Effector memory CD4-positive, alpha-beta T cell (primary cell): ENCODE data around the gene ARF1.

ENCODE experiments used
- DNase-seq, 3 donors: peaks; one replicate each; pipeline ENCODE4 v3.0.0-alpha.2; 2020
- H3K27ac ChIP-seq: 2 replicates; pipeline ENCODE4 v1.7.0; 2013; ENCODE audit warnings: mild to moderate bottlenecking, low read length, moderate library complexity; ENCODE audit not compliant: insufficient read depth, poor library complexity, severe bottlenecking
- H3K27me3 ChIP-seq: replicated peaks from 2 replicates; pipeline ENCODE4 v1.7.0; 2013; ENCODE audit warnings: mild to moderate bottlenecking, low read length; ENCODE audit not compliant: insufficient read depth, control insufficient read depth, poor library complexity, severe bottlenecking
- H3K36me3 ChIP-seq: 2 replicates; pipeline ENCODE4 v1.7.0; 2013; ENCODE audit warnings: mild to moderate bottlenecking, low read length, moderate library complexity; ENCODE audit not compliant: control insufficient read depth, insufficient read depth
- H3K4me1 ChIP-seq: 2 replicates; pipeline ENCODE4 v1.7.0; 2013; ENCODE audit warnings: low read length, mild to moderate bottlenecking; ENCODE audit not compliant: control insufficient read depth, insufficient read depth, poor library complexity, severe bottlenecking
- H3K4me3 ChIP-seq: 2 replicates; pipeline ENCODE4 v1.7.0; 2013; ENCODE audit warnings: low read length, low read depth, mild to moderate bottlenecking; ENCODE audit not compliant: insufficient read depth, poor library complexity, severe bottlenecking
- H3K9me3 ChIP-seq: 2 replicates; pipeline ENCODE4 v1.7.0; 2013; ENCODE audit warnings: mild to moderate bottlenecking, low read length, moderate library complexity; ENCODE audit not compliant: control insufficient read depth

ARF1 gene

DNA sequence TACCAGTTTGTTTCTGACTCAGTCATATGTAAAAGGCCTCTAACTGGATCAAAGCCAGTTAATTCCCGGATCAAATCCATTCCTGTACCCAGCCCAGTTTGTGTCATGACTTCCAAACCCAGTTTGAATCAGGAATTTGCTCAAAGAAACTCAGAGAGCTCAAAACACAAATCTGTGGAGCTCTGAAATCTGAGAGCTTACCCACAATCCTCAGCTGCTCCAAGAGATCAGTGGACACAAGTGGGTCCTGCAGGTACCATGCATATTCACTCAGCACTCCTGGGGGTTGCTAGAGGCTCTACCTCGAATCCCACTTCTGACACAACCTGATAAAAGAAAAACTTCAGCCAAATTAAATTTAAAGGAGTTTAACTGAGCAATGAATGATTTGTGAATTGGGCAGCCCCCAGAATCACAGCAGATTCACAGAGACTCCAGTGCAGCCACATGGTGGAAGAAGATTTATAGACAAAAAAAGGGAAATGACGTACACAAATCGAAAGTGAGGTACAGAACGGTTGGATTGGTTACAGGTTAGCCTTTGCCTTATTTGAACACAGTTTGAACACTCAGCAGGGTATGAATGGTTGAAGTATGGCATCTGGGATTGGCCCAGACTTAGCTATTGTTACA, 38.5 kb downstream of the ARF1 start:
- no peak overlapping the region for H3K4me3 ChIP-seq
- H3K36me3 ChIP-seq: no peaks in the 10 kb centered on the region
- H3K9me3 ChIP-seq: no peaks in the 10 kb centered on the region
- DNase-seq: no peak
- H3K27me3 ChIP-seq: no peaks in the 10 kb centered on the region
- H3K27ac ChIP-seq: no peak overlapping the region
- H3K4me1 ChIP-seq: no peaks in the 10 kb centered on the region

DNA sequence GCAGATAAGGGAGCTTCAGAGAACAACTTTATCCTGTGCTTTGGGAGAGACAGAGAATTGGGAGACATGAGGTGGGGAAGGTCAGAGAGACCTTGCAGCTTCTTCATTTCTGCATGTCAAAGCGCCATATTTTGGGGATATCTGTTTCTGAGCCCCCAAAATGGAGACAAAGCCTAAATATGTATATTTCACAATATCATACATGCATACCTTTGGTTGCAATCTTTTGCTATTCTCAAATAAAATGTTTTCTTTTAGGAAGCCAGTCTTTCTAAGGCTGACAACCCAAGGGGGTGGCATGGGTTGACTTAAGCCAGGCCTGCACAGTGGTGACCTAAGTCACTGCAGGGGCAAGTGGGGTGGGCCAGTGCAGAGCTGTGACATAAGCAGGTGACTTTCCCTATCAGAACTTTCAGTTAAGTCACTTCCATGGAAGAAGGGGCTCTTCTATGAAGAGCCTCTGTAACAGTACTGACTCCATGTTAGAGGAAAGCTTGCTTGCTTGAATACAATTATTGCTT, 40.5 kb downstream of the ARF1 start:
- Histone ChIP-seq H3K4me3 (no peak overlapping the region), H3K9me3 (no peaks in the 10 kb centered on the region), H3K4me1 (no peaks in the 10 kb centered on the region), H3K36me3 (no peaks in the 10 kb centered on the region), H3K27ac (no peak overlapping the region), H3K27me3 (no peaks in the 10 kb centered on the region)
- no peak for DNase-seq

DNA sequence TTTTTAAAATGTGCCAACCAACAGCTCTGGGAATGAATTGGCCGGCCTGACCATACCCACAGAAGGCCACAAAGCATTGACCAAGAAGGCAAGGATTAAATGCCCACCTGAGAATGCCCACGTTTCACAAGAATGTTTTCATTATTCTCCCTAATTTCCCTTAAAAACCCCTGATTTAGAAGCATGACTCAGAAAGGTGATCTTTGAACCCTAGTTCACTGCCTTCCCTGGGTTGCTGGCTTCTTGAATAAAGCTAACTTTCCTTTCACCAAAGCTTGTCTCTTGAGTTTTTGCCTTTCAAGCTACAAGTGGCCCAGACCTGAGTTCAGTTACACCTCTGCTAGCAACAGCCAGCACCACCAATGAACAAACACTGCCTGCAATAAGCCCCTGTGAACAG, 41.0 kb downstream of the ARF1 start:
- H3K27me3 ChIP-seq: no peaks in the 10 kb centered on the region
- no peaks in the 10 kb centered on the region for H3K36me3 ChIP-seq
- no peaks in the 10 kb centered on the region for H3K9me3 ChIP-seq
- no peaks in the 10 kb centered on the region for H3K4me1 ChIP-seq
- no peak overlapping the region for H3K4me3 ChIP-seq
- DNase-seq: no peak
- H3K27ac ChIP-seq: no peak overlapping the region

DNA sequence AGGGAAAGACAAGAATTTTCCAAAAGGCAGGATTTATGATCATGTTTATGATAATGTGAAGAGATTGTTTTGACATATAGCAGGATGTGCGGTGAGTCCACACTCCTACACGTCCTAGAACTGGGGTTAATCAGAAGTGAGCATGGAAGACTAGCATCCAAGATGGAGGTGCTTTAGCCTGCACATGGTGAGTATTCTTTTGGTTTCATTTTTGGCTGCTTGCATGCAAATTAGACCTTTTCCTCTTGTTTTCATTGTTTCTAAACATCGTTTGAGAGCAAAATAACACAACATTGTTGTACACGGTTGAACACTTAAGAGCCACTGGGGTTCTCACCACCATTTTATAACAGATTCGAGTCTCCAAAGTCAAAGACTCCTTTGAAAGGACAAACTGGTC, 42.7 kb downstream of the ARF1 start:
- no peaks in the 10 kb centered on the region for H3K27me3 ChIP-seq
- H3K9me3 ChIP-seq: no peaks in the 10 kb centered on the region
- no peak overlapping the region for H3K4me3 ChIP-seq
- H3K27ac ChIP-seq: no peak overlapping the region
- H3K36me3 ChIP-seq: no peaks in the 10 kb centered on the region
- no peak for DNase-seq
- H3K4me1 ChIP-seq: no peaks in the 10 kb centered on the region

DNA sequence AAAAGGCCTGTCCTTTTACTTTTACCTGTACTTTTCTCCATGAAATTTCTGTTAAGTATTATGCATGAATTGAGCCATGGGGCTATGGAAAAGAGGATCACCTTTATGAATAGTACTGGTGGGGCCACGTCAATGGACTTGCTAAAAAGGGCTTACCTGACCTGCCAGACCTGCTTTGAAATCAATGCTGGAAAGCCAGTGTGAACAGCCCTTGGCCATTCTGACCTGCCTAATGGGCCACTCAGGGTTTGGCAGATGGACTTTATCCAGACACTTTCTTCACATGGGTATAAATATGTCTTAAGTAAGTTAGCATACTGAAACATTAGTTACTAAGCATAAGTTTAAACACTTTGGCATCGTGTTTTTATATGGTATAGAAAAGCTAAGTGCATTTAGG, 49.3 kb downstream of the ARF1 start:
- Histone ChIP-seq H3K27me3 (no peaks in the 10 kb centered on the region), H3K27ac (no peak overlapping the region), H3K4me1 (no peaks in the 10 kb centered on the region), H3K9me3 (no peaks in the 10 kb centered on the region), H3K36me3 (no peaks in the 10 kb centered on the region), H3K4me3 (no peak overlapping the region)
- DNase-seq: no peak

DNA sequence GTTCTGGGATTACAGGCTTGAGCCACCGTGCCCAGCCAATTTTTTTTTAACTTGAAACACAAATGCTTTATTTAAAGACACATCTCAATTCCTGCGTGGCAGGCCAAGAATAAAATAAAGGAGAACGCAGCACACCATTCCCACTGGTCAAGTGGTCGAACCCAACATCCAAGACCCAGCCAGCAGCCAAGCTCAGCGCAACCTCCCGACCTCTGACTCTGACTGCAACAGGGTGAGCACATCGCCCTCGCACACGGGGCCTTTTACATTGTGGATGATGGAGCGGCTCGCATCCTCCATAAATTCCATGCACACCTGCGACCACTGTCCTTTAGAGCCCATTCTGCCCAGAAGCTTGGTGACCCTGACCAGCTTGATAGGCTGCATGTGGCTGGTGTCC, 52.1 kb downstream of the ARF1 start:
- H3K9me3 ChIP-seq: no peaks in the 10 kb centered on the region
- no peaks in the 10 kb centered on the region for H3K27me3 ChIP-seq
- no peak for DNase-seq

DNA sequence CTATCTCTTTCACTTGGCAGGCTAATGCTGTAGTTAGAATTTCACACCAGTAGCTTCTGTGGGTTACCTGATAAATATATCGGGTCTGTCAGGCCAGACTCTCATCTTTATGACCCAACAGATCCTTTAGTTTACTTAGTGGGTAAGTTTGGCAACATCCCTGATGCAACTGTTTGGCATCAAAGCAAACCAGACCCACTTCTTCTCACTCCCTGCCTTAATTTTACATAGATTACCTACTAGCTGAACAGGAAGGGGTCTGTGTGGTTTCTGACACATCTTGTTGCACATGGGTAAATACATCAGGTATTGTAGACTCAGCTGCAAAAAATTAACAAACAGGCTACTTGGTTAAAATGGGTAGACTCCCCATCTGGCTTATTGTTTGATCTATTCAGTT, 54.4 kb downstream of the ARF1 start:
- Histone ChIP-seq H3K4me1 (peaks cover 12% of the 10 kb centered on the region), H3K36me3 (no peaks in the 10 kb centered on the region), H3K27ac (no peak overlapping the region), H3K4me3 (no peak overlapping the region), H3K9me3 (no peaks in the 10 kb centered on the region), H3K27me3 (no peaks in the 10 kb centered on the region)
- DNase-seq: no peak

More for the DNA sequence above, 52.1 kb downstream of the ARF1 start:
- H3K4me3 ChIP-seq: no peak overlapping the region
- no peak overlapping the region for H3K27ac ChIP-seq
- H3K36me3 ChIP-seq: no peaks in the 10 kb centered on the region
- no peaks in the 10 kb centered on the region for H3K4me1 ChIP-seq

DNA sequence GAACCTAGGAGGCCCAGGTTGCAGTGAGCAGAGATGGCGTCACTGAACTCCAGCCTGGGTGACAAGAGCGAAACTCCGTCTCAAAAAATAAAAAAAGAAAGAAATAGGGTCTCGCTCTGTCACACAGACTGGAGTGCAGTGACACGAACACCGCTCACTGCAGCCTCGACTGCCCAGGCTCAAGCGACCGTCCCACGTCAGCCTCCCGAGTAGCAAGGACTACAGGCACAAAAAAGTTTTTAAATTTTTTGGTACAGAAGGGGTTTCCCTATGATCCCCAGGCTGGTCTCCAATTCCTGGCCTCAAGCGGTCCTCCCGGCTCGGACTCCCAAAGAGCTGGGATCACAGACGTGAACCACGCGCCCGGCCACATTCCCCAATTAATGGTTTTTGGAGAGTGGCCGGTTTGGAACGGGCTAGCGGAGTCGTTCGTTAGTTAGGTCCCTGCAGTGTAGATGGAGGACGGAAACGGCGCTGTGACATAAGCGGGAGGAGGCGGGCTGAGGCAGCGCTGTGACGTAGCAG, 57.0 kb downstream of the ARF1 start:
- Histone ChIP-seq H3K36me3 (no peaks in the 10 kb centered on the region), H3K4me1 (peaks cover 30% of the 10 kb centered on the region), H3K4me3 (peak overlapping the region; percentile 60), H3K27me3 (no peaks in the 10 kb centered on the region), H3K9me3 (no peaks in the 10 kb centered on the region), H3K27ac (peak overlapping the region; percentile 94)
- DNase-seq: no peak

DNA sequence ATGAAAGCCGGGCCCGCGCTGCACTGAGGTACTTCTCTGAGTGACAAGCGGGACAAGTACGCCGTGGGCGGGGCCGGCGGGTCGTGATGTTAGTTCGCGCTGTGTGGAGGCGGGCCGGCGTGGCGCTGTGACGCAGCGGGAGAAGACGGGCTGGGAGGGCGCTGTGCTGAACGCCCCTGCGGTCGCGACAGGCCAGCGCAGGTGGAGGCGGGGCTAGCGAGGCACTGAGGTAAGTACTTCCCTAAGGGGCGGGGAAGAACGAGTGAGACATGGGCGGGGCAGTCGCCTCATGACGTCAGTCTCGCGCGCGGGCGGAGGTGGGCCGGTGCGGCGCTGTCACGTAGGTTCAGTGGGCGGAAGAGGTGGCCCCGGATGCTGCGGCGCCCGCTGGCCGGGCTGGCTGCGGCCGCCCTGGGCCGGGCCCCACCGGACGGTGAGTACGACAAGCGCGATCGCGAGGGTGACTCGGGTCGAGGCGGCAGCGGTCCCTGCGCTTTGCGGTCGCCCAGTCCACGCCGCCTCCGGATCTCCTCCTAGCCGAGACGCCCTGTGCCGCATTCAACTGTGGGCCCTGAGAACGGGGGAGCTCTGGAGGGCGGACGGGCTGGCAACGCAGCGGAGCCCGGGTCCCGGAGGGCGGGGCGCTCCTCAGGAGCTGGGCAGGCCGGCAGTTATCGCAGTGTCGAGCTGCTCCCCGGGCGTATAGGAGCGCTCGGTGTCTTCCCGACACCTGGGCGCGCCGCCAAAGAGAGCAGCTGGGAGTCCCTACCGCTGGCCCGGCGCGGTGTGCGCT, 57.6 kb downstream of the ARF1 start, which contains the start of gene GUK1:
Gene GUK1, plus strand, starts transcription at position 349 of the 793 bp plus-strand sequence. Its CDS starts 24 bp downstream, at position 373.
- Histone ChIP-seq H3K4me3 (peak within 1 kb of the TSS; percentile 77), H3K36me3 (no peaks in the 10 kb centered on the region), H3K9me3 (no peaks in the 10 kb centered on the region), H3K4me1 (peaks cover 30% of the 10 kb centered on the region), H3K27ac (peak within 1 kb of the TSS; percentile 94), H3K27me3 (no peaks in the 10 kb centered on the region)
- peak; percentile 100 for DNase-seq

DNA sequence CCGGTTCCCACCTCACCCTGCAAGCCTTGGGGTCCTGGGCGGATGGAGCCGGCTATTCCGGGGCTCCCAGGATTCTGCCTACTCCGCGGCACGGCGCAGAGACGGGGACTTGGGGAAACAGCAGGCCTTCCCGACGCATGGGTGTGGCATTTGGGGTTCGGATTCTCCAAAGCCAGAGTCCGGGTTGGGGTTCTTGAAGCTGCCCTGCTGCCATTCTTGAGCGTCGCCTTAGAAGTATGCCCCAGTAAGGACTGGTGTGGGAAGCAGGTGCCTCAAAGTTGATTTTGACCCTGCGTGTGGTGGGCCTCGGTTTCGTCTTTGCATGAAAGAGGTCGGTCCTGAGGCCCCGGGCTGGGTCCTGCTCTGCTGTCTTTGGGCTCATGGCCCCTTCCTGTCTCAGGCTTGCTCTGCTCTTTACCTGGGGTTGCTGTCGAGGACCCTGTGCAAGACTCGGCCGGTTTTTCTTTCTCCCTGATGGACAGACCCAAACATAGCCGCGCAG, 58.3 kb downstream of the ARF1 start:
- H3K36me3 ChIP-seq: peaks cover 4% of the 10 kb centered on the region
- peak overlapping the region; percentile 93 for H3K27ac ChIP-seq
- DNase-seq: no peak
- H3K4me1 ChIP-seq: peaks cover 30% of the 10 kb centered on the region
- peak overlapping the region; percentile 77 for H3K4me3 ChIP-seq
- H3K27me3 ChIP-seq: no peaks in the 10 kb centered on the region
- H3K9me3 ChIP-seq: no peaks in the 10 kb centered on the region
